SU-DHL-6 (cell line): ENCODE measurements around the gene LY6G6C.

Source experiments
- H2AFZ ChIP-seq: fragments of 200-600 bp; sonication (generic); 2 replicates; pipeline ENCODE4 v1.6.1; 2014; ENCODE audit warnings: low read depth, mild to moderate bottlenecking, moderate library complexity, mixed read lengths, antibody characterized with exemption, low read length; ENCODE audit not compliant: severe bottlenecking
- H3F3A ChIP-seq: fragments of 200-600 bp; shearing (Covaris generic); 2 replicates; pipeline ENCODE4 v1.6.0; 2016; ENCODE audit warnings: antibody characterized with exemption, mild to moderate bottlenecking; ENCODE audit not compliant: insufficient read depth
- H3K27ac ChIP-seq: fragments of 200-600 bp; sonication (generic); 2 replicates; pipeline ENCODE4 v1.5.1; 2016; ENCODE audit warnings: low read depth, mild to moderate bottlenecking, low read length, moderate library complexity, mixed read lengths
- H3K27me3 ChIP-seq: fragments of 200-600 bp; sonication (generic), shearing (Covaris generic); 2 replicates; pipeline ENCODE4 v1.6.0; 2014; ENCODE audit warnings: mild to moderate bottlenecking, low read length
- H3K36me3 ChIP-seq: fragments of 200-600 bp; sonication (generic); 2 replicates; pipeline ENCODE4 v1.6.1; 2014; ENCODE audit warnings: mild to moderate bottlenecking, low read length, mixed read lengths
- H3K4me2 ChIP-seq: fragments of 300-600, 200-600 bp; shearing (Covaris generic), sonication (generic); 2 replicates; pipeline ENCODE4 v1.6.0; 2014; ENCODE audit warnings: low read length, low read depth, mild to moderate bottlenecking; ENCODE audit not compliant: poor library complexity, severe bottlenecking
- H3K4me3 ChIP-seq: fragments of 200-600 bp; sonication (generic); 2 replicates; pipeline ENCODE4 v1.5.1; 2014; ENCODE audit warnings: antibody characterized with exemption, low read length, mild to moderate bottlenecking, mixed read lengths; ENCODE audit not compliant: insufficient read depth, poor library complexity, severe bottlenecking
- H3K79me2 ChIP-seq: fragments of 200-600 bp; sonication (generic); 2 replicates; pipeline ENCODE4 v1.6.1; 2014; ENCODE audit warnings: mild to moderate bottlenecking, low read length, moderate library complexity; ENCODE audit not compliant: insufficient read depth
- H3K9ac ChIP-seq: fragments of 200-600 bp; sonication (generic); 2 replicates; pipeline ENCODE4 v1.7.0; 2014; ENCODE audit warnings: mild to moderate bottlenecking, low read length
- H3K9me2 ChIP-seq: fragments of 200-600 bp; sonication (generic); replicated peaks from 2 replicates; pipeline ENCODE4 v1.6.1; 2014; ENCODE audit warnings: low read length; ENCODE audit not compliant: insufficient read depth
- H3K9me3 ChIP-seq: fragments of 200-600 bp; sonication (generic); 2 replicates; pipeline ENCODE4 v1.6.1; 2014; ENCODE audit warnings: low read length, mixed read lengths; ENCODE audit not compliant: insufficient read depth
- H4K20me1 ChIP-seq: fragments of 200-600 bp; sonication (generic); 2 replicates; pipeline ENCODE4 v1.6.1; 2014; ENCODE audit warnings: low read depth, mild to moderate bottlenecking, antibody characterized with exemption, low read length, moderate library complexity, mixed read lengths
- EZH2phosphoT487 ChIP-seq: fragments of 200-600 bp; sonication (generic), shearing (Covaris generic); conservative IDR thresholded peaks from 2 replicates; pipeline ENCODE4 v1.6.1; 2018; ENCODE audit warnings: mild to moderate bottlenecking, antibody characterized with exemption, low read length, moderate library complexity, mixed read lengths
- TF ChIP-seq, protein P1 (sequence below): fragments of 200-600 bp; sonication (generic); IDR thresholded peaks from one replicate; pipeline ENCODE4 v1.5.1; 2017; ENCODE audit warnings: antibody characterized with exemption, mild to moderate bottlenecking, low read length, moderate library complexity; ENCODE audit not compliant: insufficient read depth, poor library complexity, severe bottlenecking

Gene LY6G6C

DNA sequence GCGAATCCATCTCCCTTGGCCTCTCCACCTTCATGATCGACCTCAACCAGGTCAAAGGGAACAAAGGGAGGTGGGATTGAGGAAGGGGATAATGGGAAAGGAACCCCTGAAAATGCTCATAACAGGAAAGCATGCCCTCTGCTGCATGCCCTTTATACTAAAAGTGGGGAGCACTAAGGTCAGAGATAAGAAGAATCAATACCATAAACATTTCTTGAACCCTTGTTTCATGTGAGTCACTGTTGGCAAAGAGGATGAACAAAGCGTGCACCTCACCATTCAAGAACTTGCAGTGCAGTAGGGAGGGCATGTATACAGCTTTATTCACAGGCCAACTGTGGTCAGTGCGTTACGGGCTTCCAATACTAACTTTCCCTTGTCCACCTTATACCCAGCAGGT, 39.2 kb upstream of the LY6G6C start:
- Histone ChIP-seq H3K27ac (no peak overlapping the region), H4K20me1 (no peaks in the 10 kb centered on the region), H3K36me3 (peaks cover 8% of the 10 kb centered on the region; the same call in 1 of the 2 replicates), H2AFZ (no peak overlapping the region), H3K4me2 (no peak overlapping the region), H3K4me3 (no peak overlapping the region), H3K9ac (no peak overlapping the region), H3K9me3 (no peaks in the 10 kb centered on the region), H3K79me2 (no peaks in the 10 kb centered on the region), H3K27me3 (no peaks in the 10 kb centered on the region), H3K9me2 (no peaks in the 10 kb centered on the region), H3F3A (peaks cover 8% of the 10 kb centered on the region)
- TF ChIP-seq EZH2phosphoT487: no peak
- TF ChIP-seq, protein P1, sequence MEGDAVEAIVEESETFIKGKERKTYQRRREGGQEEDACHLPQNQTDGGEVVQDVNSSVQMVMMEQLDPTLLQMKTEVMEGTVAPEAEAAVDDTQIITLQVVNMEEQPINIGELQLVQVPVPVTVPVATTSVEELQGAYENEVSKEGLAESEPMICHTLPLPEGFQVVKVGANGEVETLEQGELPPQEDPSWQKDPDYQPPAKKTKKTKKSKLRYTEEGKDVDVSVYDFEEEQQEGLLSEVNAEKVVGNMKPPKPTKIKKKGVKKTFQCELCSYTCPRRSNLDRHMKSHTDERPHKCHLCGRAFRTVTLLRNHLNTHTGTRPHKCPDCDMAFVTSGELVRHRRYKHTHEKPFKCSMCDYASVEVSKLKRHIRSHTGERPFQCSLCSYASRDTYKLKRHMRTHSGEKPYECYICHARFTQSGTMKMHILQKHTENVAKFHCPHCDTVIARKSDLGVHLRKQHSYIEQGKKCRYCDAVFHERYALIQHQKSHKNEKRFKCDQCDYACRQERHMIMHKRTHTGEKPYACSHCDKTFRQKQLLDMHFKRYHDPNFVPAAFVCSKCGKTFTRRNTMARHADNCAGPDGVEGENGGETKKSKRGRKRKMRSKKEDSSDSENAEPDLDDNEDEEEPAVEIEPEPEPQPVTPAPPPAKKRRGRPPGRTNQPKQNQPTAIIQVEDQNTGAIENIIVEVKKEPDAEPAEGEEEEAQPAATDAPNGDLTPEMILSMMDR: no peak

DNA sequence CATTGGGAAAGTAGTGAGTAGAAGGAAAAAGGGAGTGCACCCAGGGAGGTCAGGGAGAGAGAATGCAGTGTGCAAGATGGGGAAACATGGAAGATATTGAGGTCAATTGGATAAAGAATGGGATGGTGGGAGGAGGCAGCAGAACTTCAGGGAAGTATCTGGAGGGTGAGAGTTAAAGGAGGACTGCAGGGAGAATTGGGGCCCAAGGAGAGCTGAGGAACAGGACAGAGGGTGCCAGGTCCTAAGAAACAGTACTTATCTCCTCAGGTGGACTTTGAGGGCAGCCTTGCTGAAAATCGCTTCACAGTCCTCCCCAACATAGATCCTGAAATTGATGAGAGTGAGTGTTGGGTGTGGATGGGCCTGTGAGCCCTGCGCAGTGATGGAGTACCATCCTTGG, 36.7 kb upstream of the LY6G6C start:
- no peak overlapping the region for H3K9ac ChIP-seq
- no peaks in the 10 kb centered on the region for H3K9me3 ChIP-seq
- no peak overlapping the region for H3K27ac ChIP-seq
- no peaks in the 10 kb centered on the region for H3F3A ChIP-seq
- TF ChIP-seq, protein P1: no peak
- TF ChIP-seq EZH2phosphoT487: no peak
- no peaks in the 10 kb centered on the region for H4K20me1 ChIP-seq
- no peak overlapping the region for H3K4me3 ChIP-seq
- no peaks in the 10 kb centered on the region for H3K79me2 ChIP-seq
- no peak overlapping the region for H2AFZ ChIP-seq
- no peaks in the 10 kb centered on the region for H3K9me2 ChIP-seq
- no peak overlapping the region for H3K4me2 ChIP-seq
- H3K27me3 ChIP-seq: no peaks in the 10 kb centered on the region
- H3K36me3 ChIP-seq: peaks cover 8% of the 10 kb centered on the region; the same call in 1 of the 2 replicates

DNA sequence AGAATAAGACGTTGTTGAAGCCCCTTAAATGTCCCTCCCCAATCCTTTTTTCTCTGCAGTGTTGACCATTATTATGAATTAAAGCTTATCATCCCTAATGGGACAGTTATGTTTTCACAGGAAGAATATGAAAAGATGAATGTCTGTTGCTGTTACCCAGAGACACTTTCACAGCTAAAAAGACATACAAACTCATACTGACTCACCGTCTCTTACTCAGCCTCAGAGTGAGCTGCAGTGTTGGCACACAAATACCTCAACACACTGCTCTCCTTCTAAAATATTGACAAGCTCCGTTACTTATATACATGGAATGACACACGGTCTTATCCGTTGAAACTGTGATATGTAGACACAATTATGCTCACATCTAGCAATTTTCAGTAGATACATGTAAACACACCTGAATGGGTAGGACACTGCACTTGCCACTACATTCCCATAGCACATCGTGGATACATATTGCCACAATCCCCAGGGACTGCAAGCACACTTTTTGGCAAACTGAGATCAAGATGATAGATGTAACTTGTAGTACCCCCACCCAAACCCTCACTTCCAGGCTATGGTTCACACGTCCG, 31.3 kb upstream of the LY6G6C start:
- H3K36me3 ChIP-seq: peaks cover 3% of the 10 kb centered on the region; the same call in 1 of the 2 replicates
- H3F3A ChIP-seq: 0 out of 2 replicates have a peak, but pooled peaks cover 12% of the 10 kb centered on the region
- no peaks in the 10 kb centered on the region for H3K9me2 ChIP-seq
- no peak overlapping the region for H3K4me3 ChIP-seq
- H4K20me1 ChIP-seq: no peaks in the 10 kb centered on the region
- no peak overlapping the region for H3K27ac ChIP-seq
- TF ChIP-seq EZH2phosphoT487: no peak
- TF ChIP-seq, protein P1: no peak
- no peak overlapping the region for H2AFZ ChIP-seq
- no peaks in the 10 kb centered on the region for H3K79me2 ChIP-seq
- no peak overlapping the region for H3K4me2 ChIP-seq
- H3K27me3 ChIP-seq: no peaks in the 10 kb centered on the region
- H3K9me3 ChIP-seq: no peaks in the 10 kb centered on the region
- no peak overlapping the region for H3K9ac ChIP-seq
